22Rv1 (cell line): ENCODE data around the gene DCBLD2.

Experiments
- ZFX ChIP-seq: fragments of 450-650 bp; IDR thresholded peaks from 2 replicates; pipeline ENCODE4 v1.6.1; 2017; ENCODE audit warnings: antibody characterized with exemption, borderline replicate concordance
- TF ChIP-seq, protein P1 (sequence below): fragments of 450-650 bp; IDR thresholded peaks from 2 replicates; pipeline ENCODE4 v1.5.1; 2017; ENCODE audit warnings: mild to moderate bottlenecking

DNA sequence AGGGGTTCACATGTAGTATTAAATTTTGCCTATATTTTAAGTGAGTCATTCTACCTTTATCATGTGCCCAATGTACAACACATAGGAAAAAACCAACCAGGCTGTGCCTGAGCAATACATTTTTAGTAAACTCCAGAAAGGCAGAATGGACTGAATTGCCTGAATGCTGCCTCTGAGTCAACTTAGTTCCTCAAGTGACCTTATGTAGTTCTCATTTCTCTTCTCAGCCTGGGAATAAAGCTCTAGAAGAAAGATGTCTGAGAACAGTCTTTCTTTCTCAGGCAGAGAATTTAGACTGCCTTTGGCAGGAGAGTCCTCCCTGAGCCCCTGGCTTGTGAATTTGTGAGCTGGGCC is 125.4 kb downstream of the DCBLD2 start:
- TF ChIP-seq, protein P1, sequence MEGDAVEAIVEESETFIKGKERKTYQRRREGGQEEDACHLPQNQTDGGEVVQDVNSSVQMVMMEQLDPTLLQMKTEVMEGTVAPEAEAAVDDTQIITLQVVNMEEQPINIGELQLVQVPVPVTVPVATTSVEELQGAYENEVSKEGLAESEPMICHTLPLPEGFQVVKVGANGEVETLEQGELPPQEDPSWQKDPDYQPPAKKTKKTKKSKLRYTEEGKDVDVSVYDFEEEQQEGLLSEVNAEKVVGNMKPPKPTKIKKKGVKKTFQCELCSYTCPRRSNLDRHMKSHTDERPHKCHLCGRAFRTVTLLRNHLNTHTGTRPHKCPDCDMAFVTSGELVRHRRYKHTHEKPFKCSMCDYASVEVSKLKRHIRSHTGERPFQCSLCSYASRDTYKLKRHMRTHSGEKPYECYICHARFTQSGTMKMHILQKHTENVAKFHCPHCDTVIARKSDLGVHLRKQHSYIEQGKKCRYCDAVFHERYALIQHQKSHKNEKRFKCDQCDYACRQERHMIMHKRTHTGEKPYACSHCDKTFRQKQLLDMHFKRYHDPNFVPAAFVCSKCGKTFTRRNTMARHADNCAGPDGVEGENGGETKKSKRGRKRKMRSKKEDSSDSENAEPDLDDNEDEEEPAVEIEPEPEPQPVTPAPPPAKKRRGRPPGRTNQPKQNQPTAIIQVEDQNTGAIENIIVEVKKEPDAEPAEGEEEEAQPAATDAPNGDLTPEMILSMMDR: no peak
- TF ChIP-seq ZFX: no peak
